GM18909 (cell line): Measurements from ENCODE around the gene LASP1NB.
"Not testable (repeated sequence)": the region's sequence is repeated elsewhere in the genome, so short reads cannot be mapped to it uniquely, and the experiment has no call there.

Experiments used
- ATAC-seq: cut with Tn5 transposase; IDR thresholded peaks from one replicate; pipeline ENCODE4 v1.9.1; 2021; ENCODE audit warnings: mild to moderate bottlenecking; ENCODE audit not compliant: unreplicated experiment, poor library complexity

LASP1NB gene

GRCh38 chr17:38896346-38896954 is 29.0 kb upstream of the LASP1NB start:
- ATAC-seq = no peak

- no peak for ATAC-seq
These were observed 28.2 kb upstream of the LASP1NB start for GRCh38 chr17:38897176-38897575.

- no peak for ATAC-seq
These were observed 27.6 kb upstream of the LASP1NB start for GRCh38 chr17:38897671-38898290.

GRCh38 chr17:38898291-38898679 is 27.1 kb upstream of the LASP1NB start:
- peak; percentile 39 for ATAC-seq

- peak; percentile 84 for ATAC-seq
These were observed 26.5 kb upstream of the LASP1NB start for GRCh38 chr17:38898812-38899348.

- ATAC-seq = no peak
These were observed 26.0 kb upstream of the LASP1NB start for GRCh38 chr17:38899421-38899820.

GRCh38 chr17:38900978-38901656 is 24.3 kb upstream of the LASP1NB start:
- no peak for ATAC-seq

GRCh38 chr17:38903404-38903803 is 22.0 kb upstream of the LASP1NB start:
- ATAC-seq = no peak

- no peak for ATAC-seq
These were observed 20.5 kb upstream of the LASP1NB start for GRCh38 chr17:38904892-38905291.

GRCh38 chr17:38905375-38905774 is 20.0 kb upstream of the LASP1NB start:
- ATAC-seq = no peak

- no peak for ATAC-seq
These were observed 18.8 kb upstream of the LASP1NB start for GRCh38 chr17:38906460-38907228.

- ATAC-seq = no peak
These were observed 17.3 kb upstream of the LASP1NB start for GRCh38 chr17:38907930-38908675.

GRCh38 chr17:38908676-38909181 is 16.7 kb upstream of the LASP1NB start:
- no peak for ATAC-seq

- no peak for ATAC-seq
These were observed 15.1 kb upstream of the LASP1NB start for GRCh38 chr17:38910325-38910724.

GRCh38 chr17:38911081-38911730 is 14.2 kb upstream of the LASP1NB start:
- ATAC-seq = no peak

- not testable (repeated sequence) for ATAC-seq
These were observed 13.7 kb upstream of the LASP1NB start for GRCh38 chr17:38911731-38912081.

- ATAC-seq = no peak
These were observed 13.1 kb upstream of the LASP1NB start for GRCh38 chr17:38912221-38912813.

- no peak for ATAC-seq
These were observed 10.4 kb upstream of the LASP1NB start for GRCh38 chr17:38914741-38915638.
